GM12872 (cell line): ENCODE measurements around the gene SLC45A3.

Experiments
- CTCF ChIP-seq: IDR thresholded peaks from 3 replicates; pipeline ENCODE4 v1.5.1; 2011; ENCODE audit warnings: low read depth, mild to moderate bottlenecking, low read length, moderate library complexity; ENCODE audit not compliant: insufficient read depth

The SLC45A3 gene

GRCh38 chr1:205698921-205699320, 18.6 kb upstream of the SLC45A3 start:
- no peak for TF ChIP-seq CTCF

- TF ChIP-seq CTCF: no peak
Observed at GRCh38 chr1:205693421-205693991, 13.2 kb upstream of the SLC45A3 start.

GRCh38 chr1:205692423-205692822, 12.1 kb upstream of the SLC45A3 start:
- TF ChIP-seq CTCF: no peak

- no peak for TF ChIP-seq CTCF
Observed at GRCh38 chr1:205690122-205690756, 9.9 kb upstream of the SLC45A3 start.

- no peak for TF ChIP-seq CTCF
Observed at GRCh38 chr1:205689479-205689878, 9.2 kb upstream of the SLC45A3 start.

- TF ChIP-seq CTCF: no peak
Observed at GRCh38 chr1:205688171-205689080, 8.1 kb upstream of the SLC45A3 start.

GRCh38 chr1:205687242-205687641, 6.9 kb upstream of the SLC45A3 start:
- no peak for TF ChIP-seq CTCF
